GM18517 (cell line): Measurements from ENCODE around the gene MAP3K14.
A peak's percentile ranks its signal among the peaks of the same experiment; 100 is the strongest.

Source experiments
- ATAC-seq: cut with Tn5 transposase; IDR thresholded peaks from one replicate; pipeline ENCODE4 v1.9.1; 2021; ENCODE audit warnings: mild to moderate bottlenecking, moderate library complexity; ENCODE audit not compliant: unreplicated experiment

Gene MAP3K14

GRCh38 chr17:45317111-45317928 is 500 bp upstream of the MAP3K14 start:
- ATAC-seq, result peak; percentile 66

GRCh38 chr17:45315648-45316433 is 979 bp downstream of the MAP3K14 start:
- no peak for ATAC-seq

GRCh38 chr17:45314741-45315647 is 1.8 kb downstream of the MAP3K14 start:
- ATAC-seq, result no peak

GRCh38 chr17:45313996-45314740 is 2.7 kb downstream of the MAP3K14 start:
- no peak for ATAC-seq

GRCh38 chr17:45313421-45313771 is 3.4 kb downstream of the MAP3K14 start:
- no peak for ATAC-seq

GRCh38 chr17:45312477-45313420 is 4.1 kb downstream of the MAP3K14 start:
- ATAC-seq, result no peak

GRCh38 chr17:45311760-45312476 is 4.9 kb downstream of the MAP3K14 start:
- peak; percentile 24 for ATAC-seq

- ATAC-seq, result no peak
These were observed 5.4 kb downstream of the MAP3K14 start for GRCh38 chr17:45311401-45311759.

- ATAC-seq, result no peak
These were observed 6.2 kb downstream of the MAP3K14 start for GRCh38 chr17:45310380-45311324.

GRCh38 chr17:45309400-45309799 is 7.4 kb downstream of the MAP3K14 start:
- ATAC-seq, result no peak

- ATAC-seq, result no peak
These were observed 8.0 kb downstream of the MAP3K14 start for GRCh38 chr17:45308840-45309239.

GRCh38 chr17:45308016-45308365 is 8.8 kb downstream of the MAP3K14 start:
- no peak for ATAC-seq

GRCh38 chr17:45307290-45308015 is 9.4 kb downstream of the MAP3K14 start:
- peak; percentile 37 for ATAC-seq

GRCh38 chr17:45306623-45307022 is 10.2 kb downstream of the MAP3K14 start:
- no peak for ATAC-seq

- no peak for ATAC-seq
These were observed 10.7 kb downstream of the MAP3K14 start for GRCh38 chr17:45306094-45306493.

- ATAC-seq, result no peak
These were observed 11.2 kb downstream of the MAP3K14 start for GRCh38 chr17:45305530-45306087.
